ENCODE results near the gene ALG1L2.
A peak's percentile ranks its signal among the peaks of the same experiment; 100 is the strongest.
"Not testable (repeated sequence)": the region's sequence is repeated elsewhere in the genome, so short reads cannot be mapped to it uniquely, and the experiment has no call there.

The ALG1L2 gene

DNA sequence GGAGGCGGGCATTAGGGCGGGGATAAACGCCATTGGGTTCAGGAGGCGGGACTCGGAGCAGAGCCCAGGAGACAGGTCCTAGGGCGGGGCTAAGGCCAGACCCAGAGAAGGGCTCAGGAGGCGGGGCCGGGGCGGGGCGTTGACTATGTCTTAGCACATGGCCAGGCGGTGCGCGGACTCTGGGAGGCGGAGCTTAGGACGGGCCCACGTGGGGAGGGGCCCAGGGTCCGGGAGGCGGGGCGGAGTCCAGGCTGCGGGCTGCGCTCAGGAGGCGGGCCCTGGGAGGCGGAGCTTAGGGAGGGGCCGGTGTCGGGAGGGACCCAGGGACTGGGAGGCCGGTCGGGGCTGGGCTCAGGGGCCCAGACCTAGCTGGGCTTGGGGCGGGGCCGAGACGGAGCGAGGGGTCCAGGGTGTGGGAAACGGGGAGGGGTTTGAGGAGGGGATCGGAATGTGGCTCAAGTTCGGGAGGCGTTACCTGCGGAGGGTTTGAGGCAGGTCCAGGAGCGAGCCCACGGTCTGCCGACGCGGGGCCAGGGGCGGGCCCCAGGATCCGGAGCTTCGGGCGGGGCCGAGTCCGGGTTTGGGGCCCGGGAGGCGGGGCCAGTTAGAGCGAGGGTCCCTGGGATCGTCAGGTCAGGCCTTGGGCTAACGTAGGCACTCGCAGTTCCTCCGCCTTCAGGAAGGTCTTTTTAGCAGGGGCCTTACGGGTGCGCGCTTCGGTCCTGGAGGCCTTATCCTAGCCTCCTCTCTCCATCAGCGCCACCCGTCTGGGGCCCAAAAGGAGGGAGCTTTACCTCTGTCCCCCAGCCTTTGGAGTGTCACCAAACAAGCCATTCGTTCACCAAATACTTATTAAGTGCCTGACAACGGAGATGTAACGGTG is 30.5 kb downstream of the ALG1L2 start:
- Histone ChIP-seq H3K27ac (ENCODE audit: extremely low read depth, low read depth, low read length) (peak overlapping the region; percentile 60; the same call in 1 of the 2 replicates), H3K4me3 (ENCODE audit: low read depth, low read length) (peak overlapping the region; percentile 37)
- not testable (repeated sequence) for H3K9me3 ChIP-seq (ENCODE audit: control insufficient read depth, insufficient read depth, low read depth, low read length); H3K4me1 ChIP-seq (ENCODE audit: control insufficient read depth, insufficient read depth, low read length); H3K36me3 ChIP-seq (ENCODE audit: control insufficient read depth in 2 of 2, insufficient read depth in 1 of 2, low read length in 2 of 2)
- ChIA-PET CTCF (interaction anchor here (0.6 kb wide), 2 partner anchors 169 to 170 kb away, joined by 3 to 5 read pairs; no protein-coding TSS in a partner anchor), POLR2A (interaction anchor here (0.6 to 0.7 kb wide), 2 partner anchors 636 to 914 kb away, joined by 3 read pairs; partner anchors contain the start of genes ASTE1 and NEK11)
- TF ChIP-seq ZNF335 (tag by site-specific recombination; conservative IDR thresholded peaks at IDR 0.05), result peak; percentile 76; the same call in 1 of the 2 replicates
- TF ChIP-seq, protein P1, sequence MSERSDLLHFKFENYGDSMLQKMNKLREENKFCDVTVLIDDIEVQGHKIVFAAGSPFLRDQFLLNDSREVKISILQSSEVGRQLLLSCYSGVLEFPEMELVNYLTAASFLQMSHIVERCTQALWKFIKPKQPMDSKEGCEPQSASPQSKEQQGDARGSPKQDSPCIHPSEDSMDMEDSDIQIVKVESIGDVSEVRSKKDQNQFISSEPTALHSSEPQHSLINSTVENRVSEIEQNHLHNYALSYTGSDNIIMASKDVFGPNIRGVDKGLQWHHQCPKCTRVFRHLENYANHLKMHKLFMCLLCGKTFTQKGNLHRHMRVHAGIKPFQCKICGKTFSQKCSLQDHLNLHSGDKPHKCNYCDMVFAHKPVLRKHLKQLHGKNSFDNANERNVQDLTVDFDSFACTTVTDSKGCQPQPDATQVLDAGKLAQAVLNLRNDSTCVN (tag by site-specific recombination; optimal IDR thresholded peaks at IDR 0.05), result peak; percentile 51
- peak; percentile 66 for TF ChIP-seq SP2 (tag by site-specific recombination; IDR thresholded peaks at IDR 0.05)
- peak; percentile 65 for TF ChIP-seq KLF9 (tag by site-specific recombination; IDR thresholded peaks at IDR 0.05; ENCODE audit: low read depth)
- TF ChIP-seq ZBTB20 (tag by site-specific recombination; IDR thresholded peaks at IDR 0.05), result peak; percentile 35; the same call in 1 of the 2 replicates
- TF ChIP-seq KLF10 (tag by site-specific recombination; IDR thresholded peaks at IDR 0.05), result peak; percentile 46; the same call in 1 of the 2 replicates
- peak; percentile 33; the same call in 1 of the 2 replicates for TF ChIP-seq ZBTB17 (tag by site-specific recombination; IDR thresholded peaks at IDR 0.05)
- peak; percentile 64; the same call in 1 of the 2 replicates for TF ChIP-seq GLIS2 (tag by site-specific recombination; IDR thresholded peaks at IDR 0.05)
- TF ChIP-seq ZBTB48 (tag by site-specific recombination; IDR thresholded peaks at IDR 0.05), result peak; percentile 47; the same call in 1 of the 2 replicates
- TF ChIP-seq SP3 (tag by site-specific recombination; IDR thresholded peaks at IDR 0.05), result peak; percentile 73
- peak; percentile 30; the same call in 1 of the 2 replicates for TF ChIP-seq KLF8 (tag by site-specific recombination; IDR thresholded peaks at IDR 0.05)
- TF ChIP-seq, protein P2, sequence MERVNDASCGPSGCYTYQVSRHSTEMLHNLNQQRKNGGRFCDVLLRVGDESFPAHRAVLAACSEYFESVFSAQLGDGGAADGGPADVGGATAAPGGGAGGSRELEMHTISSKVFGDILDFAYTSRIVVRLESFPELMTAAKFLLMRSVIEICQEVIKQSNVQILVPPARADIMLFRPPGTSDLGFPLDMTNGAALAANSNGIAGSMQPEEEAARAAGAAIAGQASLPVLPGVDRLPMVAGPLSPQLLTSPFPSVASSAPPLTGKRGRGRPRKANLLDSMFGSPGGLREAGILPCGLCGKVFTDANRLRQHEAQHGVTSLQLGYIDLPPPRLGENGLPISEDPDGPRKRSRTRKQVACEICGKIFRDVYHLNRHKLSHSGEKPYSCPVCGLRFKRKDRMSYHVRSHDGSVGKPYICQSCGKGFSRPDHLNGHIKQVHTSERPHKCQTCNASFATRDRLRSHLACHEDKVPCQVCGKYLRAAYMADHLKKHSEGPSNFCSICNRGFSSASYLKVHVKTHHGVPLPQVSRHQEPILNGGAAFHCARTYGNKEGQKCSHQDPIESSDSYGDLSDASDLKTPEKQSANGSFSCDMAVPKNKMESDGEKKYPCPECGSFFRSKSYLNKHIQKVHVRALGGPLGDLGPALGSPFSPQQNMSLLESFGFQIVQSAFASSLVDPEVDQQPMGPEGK (tag by site-specific recombination; IDR thresholded peaks at IDR 0.05), result peak; percentile 68
- TF ChIP-seq ZXDB (tag by site-specific recombination; IDR thresholded peaks at IDR 0.05), result peak; percentile 44; the same call in 1 of the 2 replicates

DNA sequence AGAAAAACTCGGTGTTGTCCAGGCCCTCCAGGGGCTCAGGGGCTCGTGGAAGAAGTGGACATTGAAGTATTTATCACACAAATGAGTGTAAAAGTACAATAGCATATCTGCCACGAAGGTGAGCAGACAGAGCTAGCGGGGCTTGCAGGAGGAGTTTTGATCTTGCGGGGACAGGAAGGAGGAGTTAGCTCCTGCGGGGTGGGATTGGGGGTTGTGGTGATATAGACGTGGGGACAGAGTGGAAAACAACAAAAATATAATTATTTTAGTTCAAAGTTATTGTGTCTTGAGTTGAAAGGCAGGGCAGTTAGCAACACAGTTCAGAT is 31.1 kb downstream of the ALG1L2 start:
- peak overlapping the region; percentile 60; the same call in 1 of the 2 replicates for H3K27ac ChIP-seq (ENCODE audit: extremely low read depth, low read depth, low read length)
- H3K4me3 ChIP-seq (ENCODE audit: low read depth, low read length), result peak overlapping the region; percentile 37
- H3K4me1 ChIP-seq (ENCODE audit: control insufficient read depth, insufficient read depth, low read length); H3K9me3 ChIP-seq (ENCODE audit: control insufficient read depth, insufficient read depth, low read depth, low read length); H3K36me3 ChIP-seq (ENCODE audit: control insufficient read depth in 2 of 2, insufficient read depth in 1 of 2, low read length in 2 of 2); POLR2A ChIA-PET; CTCF ChIA-PET: not testable (repeated sequence)
- TF ChIP-seq ZNF335 (tag by site-specific recombination; conservative IDR thresholded peaks at IDR 0.05), result peak; percentile 56; the same call in 1 of the 2 replicates

DNA sequence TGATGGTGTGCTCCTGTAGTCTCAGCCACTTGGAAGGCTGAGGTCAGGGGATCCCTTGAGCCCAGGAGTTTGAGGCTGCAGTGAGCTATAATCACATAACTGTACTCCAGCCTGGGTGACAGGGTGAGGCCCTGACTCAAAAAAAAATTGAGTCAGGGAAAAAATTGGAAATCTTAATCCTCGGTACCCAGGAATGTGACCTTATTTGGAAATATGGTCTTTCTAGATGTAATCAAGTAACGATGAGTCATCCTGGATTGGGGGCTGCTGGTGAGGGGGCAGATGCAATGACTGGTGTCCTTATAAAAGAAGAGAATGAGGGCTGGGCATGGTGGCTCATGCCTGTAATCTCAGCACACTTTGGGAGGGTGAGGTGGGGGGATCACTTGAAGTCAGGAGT is 33.8 kb downstream of the ALG1L2 start:
- H3K27ac ChIP-seq (ENCODE audit: extremely low read depth, low read depth, low read length); CTCF ChIA-PET; POLR2A ChIA-PET; H3K4me1 ChIP-seq (ENCODE audit: control insufficient read depth, insufficient read depth, low read length); H3K36me3 ChIP-seq (ENCODE audit: control insufficient read depth in 2 of 2, insufficient read depth in 1 of 2, low read length in 2 of 2); H3K4me3 ChIP-seq (ENCODE audit: low read depth, low read length); H3K9me3 ChIP-seq (ENCODE audit: control insufficient read depth, insufficient read depth, low read depth, low read length): not testable (repeated sequence)
- TF ChIP-seq, protein P3, sequence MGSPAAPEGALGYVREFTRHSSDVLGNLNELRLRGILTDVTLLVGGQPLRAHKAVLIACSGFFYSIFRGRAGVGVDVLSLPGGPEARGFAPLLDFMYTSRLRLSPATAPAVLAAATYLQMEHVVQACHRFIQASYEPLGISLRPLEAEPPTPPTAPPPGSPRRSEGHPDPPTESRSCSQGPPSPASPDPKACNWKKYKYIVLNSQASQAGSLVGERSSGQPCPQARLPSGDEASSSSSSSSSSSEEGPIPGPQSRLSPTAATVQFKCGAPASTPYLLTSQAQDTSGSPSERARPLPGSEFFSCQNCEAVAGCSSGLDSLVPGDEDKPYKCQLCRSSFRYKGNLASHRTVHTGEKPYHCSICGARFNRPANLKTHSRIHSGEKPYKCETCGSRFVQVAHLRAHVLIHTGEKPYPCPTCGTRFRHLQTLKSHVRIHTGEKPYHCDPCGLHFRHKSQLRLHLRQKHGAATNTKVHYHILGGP (tag by site-specific recombination; IDR thresholded peaks at IDR 0.05), result peak; percentile 45; the same call in 1 of the 2 replicates
